HG03460 (cell line): ENCODE measurements around the gene METTL9.
"Not testable (repeated sequence)": the region's sequence is repeated elsewhere in the genome, so short reads cannot be mapped to it uniquely, and the experiment has no call there.

Experiments
- ATAC-seq: cut with Tn5 transposase; IDR thresholded peaks from one replicate; pipeline ENCODE4 v1.9.1; 2021; ENCODE audit not compliant: unreplicated experiment

The METTL9 gene

DNA sequence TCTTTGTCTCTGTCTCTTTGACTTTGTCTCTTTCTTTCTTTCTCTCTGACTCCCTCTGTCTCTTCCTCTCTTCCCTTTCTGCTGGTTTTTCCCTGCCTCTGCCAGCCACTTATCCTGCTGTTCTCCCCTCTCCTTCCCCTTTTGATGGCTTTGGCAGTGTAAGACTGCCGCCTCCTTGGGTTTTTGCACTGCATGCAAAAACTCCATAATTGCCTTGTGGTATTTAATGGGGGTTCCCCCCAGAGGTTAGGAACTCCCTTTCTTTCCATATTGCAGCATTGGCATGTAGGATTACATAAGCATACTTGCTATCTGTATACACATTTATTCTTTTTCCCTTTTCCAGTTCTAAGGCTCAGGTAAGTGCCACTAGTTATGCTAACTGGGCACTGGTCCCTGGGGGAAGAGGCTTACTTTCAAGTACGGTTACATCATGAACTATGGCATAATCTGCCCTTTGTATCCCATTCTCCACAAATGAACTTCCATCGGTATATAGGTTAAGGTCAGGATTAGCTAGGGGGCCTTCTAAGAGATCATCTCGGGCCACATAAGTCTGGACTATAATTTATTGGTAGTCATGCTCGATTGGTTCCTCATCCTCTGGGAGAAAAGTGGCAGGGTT, 32.7 kb downstream of the METTL9 start:
- not testable (repeated sequence) for ATAC-seq

DNA sequence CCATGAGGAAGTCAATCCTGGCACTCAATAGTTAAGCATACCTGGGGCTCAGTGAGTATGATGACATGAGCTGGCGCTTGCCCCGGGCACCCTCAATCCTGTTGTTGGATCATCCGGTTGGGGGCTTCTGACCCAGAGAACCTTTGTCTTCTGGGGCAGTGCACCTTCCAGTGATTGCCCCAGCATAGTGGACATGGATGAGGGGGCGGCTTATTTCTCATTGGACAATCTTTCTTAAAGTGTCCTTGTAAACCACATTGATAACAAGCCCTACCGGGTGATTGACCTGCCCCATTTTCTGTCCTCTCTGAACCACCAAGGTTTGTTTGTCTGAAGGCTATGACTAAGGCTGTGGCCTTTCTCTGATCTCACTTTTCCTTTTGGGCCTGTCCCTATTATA, 34.8 kb downstream of the METTL9 start:
- ATAC-seq = no peak

DNA sequence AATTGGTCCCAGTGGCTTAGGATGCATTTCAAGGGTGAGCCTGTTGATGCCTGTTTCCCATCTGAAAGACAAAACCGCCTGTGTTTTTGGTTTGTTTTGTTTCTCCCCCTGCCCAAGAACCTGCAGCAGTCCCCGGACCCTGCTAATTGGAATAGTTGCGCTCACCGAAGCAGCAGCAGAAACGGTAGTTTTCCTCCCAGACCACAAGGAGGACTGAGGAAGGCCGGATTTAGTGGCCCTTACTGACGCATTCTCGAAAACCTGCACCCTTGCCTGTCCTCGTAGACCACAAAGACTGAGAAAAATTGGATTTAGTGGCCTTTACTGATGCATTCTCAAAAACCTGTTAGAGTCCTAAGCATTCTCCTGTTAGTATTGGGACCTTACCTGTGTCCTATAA, 36.3 kb downstream of the METTL9 start:
- ATAC-seq = not testable (repeated sequence)

DNA sequence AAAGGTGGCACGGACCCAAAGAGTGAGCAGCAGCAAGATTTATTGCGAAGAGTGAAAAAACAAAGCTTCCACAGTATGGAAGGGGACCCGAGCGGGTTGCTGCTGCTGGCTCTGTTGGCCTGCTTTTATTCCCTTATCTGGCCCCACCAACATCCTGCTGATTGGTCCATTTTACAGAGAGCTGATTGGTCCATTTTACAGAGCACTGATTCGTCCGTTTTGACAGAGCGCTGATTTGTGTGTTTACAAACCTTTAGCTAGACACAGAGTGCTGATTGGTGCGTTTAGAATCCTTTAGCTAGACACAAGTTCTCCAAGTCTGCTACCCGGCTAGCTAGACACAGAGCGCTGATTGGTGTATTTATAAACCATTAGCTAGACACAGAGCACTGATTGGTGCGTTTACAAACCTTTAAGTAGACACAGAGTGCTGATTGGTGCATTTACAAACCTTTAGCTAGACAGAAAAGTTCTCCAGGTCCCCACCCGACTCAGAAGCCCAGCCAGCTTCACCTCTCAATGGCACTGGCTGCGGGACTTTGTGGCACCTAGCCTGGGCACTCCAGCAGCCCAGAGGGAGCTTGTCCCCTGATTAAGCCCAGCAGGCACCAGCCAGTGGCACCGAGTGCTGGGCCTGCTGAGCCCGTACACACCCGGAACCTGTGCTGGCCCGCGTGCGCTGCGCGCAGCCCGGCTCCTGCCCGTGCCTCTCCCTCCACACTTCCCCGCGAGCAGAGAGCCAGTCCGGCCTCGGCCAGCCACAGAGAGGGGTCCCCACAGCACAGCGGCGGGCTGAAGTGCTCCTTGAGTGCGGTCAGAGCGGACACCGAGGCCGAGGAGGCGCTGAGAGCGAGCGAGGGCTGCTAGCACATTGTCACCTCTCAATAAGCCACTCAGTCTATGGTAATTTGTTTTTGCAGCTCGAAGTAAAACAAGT, 37.9 kb downstream of the METTL9 start:
- ATAC-seq = no peak

DNA sequence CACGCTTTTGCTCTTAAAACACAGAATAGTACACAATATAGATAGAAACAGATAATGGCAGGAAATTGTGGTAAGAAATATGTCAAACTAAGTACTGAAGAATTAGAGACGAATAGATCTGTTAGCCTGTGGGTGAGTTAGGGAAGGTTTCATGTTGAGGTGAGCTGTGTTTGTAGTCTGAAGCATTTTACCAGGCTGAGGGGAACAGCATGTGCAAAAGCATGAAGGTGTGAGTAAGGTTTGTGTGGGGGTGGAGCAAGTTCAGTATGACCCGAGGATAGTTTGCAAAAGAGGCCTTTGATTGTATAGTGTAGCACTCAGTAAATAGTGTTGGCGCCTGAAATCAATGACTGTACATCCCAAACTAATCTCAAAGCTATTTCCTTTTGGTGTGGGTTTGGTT, 39.2 kb downstream of the METTL9 start:
- no peak for ATAC-seq

DNA sequence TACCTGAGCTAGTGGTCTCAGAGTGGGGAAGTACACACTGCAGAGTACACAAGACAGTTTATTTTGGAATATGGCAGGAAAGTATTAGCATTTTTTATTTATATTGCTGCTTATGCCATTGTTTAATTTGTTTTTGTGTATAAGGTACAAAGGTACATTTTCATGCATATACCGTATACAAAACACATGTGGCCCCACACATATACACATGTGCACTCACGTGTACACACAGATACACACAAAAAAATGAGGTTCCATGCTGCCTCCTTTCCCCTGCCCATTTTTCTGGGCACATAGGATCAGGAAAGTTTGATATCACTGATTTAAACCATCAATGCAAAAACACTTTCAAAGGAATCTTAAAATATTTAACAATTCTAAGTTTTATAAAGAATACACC, 40.1 kb downstream of the METTL9 start:
- ATAC-seq = no peak

DNA sequence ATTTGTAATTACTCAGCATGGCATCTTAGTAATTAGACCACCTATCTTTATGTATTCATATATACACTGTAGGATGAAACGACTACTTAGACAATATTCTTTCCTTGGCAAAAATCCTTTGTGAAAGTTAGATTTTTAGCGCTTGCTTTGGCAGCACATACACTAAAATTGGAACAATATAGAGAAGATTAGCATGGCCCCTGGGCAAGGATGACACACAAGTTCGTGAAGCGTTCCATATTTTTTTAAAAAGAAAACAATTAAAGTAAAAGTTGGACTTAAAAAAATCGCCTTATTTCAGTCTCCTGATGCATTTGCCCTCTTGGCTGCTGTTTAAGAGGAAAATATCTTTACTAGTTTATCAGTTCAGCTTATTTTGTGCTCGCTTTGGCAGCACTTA, 42.5 kb downstream of the METTL9 start:
- no peak for ATAC-seq

DNA sequence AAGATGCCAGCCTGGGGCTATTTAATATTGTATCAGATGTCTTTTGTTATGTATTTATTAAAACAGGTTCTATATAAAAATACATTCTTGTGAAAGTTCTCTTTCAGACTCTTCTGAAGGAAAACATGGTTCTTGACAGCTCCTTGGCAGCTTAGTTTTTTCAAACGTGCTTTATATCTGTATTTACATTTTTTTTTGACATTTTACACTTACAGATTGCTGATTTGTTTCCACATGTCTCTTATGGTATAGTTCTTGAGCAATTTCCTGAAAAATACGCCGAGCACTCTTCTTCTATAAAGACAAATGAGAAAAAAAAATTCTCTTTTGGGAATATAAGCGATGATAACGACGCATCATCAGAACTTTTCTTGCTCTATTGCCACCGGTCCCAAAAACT, 43.5 kb downstream of the METTL9 start:
- no peak for ATAC-seq

DNA sequence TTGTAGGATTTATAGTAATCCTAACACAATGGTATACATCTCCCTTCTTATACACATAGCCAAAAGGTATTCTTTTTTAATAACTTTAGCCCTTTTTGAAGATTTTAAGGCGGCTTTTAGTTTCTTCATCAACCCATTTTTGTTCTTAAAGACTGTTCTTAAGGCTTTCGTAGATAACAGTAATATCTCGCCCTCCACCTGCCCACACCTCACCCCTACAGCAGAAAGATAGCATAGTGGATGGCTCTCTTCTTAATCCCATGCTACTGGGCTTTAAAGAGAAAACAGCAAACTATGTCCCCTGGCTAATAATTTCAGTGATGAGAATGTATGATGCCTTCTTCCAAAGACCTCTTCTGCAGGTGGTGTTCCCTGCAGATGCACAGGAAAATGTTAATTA, 44.4 kb downstream of the METTL9 start:
- no peak for ATAC-seq

DNA sequence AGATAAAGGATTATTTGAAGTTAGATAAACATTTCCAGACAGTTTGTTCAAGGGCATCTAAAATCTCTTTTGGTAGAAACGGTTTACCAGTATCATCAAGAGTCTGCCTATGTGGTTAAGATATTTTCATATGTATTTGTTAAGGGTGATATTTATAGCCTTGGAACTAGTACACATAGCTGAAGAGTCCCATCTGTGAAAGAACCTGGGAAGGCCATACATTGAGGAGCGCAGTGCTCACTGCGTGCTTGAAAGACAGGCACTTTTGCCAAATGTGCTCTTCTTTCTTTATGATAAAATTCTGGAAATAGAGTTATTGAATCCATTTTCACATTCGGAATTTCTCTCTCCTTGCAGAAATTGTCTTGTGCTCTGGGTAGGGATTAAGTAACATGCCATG, 45.3 kb downstream of the METTL9 start:
- ATAC-seq = no peak

DNA sequence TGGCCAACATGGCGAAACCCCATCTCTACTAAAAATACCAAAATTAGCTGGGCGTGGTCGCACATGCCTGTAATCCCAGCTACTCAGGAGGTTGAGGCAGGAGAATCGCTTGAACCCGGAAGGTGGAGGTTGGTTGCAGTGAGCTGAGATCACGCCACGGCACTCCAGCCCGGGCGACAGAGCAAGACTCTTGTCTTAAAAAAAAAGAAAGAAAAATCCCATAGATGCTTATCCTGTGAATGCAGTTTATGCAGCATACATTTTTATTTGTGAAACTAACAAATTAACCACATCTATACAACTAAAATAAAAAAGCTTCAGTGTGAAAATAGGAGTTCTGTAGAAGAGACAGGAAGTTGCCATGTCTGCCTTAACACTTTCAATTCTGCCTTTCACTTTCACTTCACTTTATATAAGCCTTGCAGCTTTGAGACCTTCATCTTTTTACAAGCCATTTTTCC, 45.9 kb downstream of the METTL9 start:
- no peak for ATAC-seq

DNA sequence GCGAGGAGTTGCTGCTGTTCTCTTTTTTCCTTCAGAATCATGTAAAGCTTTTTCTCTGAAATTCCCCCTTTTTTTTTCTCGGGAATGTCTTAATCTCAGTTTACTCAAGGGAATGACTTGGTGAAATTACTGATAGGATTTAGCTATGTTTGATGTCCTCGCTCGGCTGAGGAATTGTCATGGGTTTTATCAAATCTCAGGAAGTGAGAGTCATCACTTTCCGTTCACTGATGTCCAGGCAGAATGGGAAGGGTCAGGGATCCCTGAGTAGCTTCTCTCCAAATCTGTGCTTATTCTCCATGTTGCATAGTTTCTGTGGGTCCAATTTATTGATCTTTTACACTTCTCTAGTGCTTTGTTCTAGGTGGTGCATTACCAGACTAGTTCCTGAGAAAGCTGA, 46.7 kb downstream of the METTL9 start:
- ATAC-seq = no peak

DNA sequence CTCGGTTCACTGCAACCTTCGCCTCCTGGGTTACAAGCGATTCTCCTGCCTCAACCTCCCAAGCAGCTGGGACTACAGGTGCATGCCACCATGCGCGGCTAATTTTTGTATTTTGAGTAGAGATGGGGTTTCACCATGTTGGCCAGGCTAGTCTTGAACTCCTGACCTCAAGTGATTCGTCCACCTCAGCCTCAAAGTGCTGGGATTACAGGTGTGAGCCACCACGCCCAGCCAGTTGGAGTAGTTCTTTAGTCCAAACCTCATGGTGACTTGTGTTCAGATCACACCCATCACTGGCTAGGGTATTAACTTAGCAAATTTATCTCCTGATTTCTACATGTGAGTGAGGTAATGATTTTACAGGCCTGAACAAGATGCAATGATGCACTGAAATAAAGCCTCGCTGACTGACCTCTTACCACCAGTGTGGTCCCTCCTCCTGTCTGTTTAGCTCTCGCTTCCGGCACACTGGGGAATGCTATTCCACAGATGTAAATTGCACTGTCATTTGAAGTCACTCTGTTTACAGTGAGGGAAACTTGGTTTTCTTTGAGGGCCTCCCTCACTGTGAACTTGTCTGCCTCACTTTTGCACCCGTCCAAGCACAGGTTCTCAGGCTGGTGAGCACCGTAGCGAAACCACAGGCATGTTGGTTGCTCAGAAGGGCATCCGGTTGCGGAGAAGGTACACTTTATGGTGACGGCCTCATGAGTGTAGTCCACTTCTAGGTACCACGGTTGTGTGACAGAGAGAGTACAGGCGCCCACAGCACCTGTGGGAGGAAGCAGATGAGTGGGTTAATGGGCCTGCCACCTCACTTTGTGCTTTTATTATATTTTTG, 47.6 kb downstream of the METTL9 start:
- peak; percentile 88 for ATAC-seq

DNA sequence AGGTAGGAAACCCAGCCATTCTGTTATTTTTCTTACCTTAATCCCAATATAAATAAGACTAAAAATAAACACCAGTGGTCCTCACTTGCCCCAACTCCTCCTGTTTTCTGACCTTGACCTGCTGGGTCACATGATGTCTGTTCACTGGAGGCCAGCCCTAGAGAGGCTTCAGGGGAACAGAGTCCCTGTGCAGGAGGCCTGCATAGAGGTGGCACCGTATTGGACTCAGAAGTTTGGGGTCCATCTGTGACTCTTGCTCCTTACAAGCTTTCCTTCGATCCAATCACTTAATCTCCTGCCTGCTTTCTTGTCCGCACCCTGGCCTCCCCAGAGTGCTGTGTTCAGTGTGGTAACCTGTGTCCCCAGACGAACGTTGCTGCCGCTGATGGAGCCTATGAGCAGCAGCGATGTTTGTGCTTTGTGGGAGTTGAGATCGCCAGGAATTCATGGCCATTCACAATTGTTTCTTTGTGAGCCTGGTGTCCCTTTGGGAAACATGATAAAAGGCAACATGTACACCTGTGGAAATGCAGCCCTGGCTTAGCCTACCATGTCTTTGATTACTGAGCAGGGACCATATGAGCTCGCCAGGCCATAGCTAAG, 48.3 kb downstream of the METTL9 start:
- ATAC-seq = no peak

DNA sequence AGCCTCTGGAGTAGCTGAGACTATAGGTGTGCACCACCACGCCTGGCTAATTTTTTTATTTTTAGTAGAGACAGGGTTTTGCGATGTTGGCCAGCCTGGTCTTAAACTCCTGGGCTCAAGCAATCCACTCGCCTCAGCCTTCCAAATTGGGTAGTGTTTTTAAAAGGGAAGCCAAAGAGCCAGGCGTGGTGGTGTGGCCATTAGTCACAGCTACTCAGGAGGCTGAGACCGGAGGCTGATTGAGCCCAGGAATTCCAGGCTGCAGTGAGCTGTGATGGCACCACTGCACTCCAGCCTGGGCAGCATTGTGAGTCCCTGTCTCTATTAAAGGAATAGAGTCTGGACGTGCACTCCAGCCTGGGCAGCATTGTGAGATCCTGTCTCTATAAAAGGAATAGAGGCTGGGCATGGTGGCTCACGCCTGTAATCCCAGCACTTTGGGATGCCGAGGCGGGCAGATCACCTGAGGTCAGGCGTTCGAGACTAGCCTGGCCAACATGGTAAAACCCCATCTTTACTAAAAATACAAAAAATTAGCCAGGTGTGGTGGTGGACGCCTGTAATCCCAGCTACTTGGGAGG, 50.5 kb downstream of the METTL9 start:
- not testable (repeated sequence) for ATAC-seq

DNA sequence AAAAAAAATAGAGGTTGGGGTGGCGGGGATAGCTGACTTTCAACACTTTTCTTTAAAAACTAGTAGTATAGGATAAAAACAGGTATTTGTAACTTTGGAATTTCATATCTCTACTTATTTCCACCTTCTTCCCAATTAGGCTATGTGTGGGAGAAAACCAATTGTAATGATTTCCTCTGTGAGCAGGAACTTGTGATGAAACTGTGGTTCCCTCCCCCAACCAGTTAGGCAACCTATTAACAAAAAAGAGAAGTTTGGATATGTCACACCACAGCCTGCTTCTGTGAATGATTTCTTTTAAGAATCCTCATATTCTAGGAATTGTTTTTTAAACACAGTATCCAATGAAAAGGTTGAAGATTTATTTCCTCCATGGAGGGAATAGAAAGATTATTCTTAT, 51.1 kb downstream of the METTL9 start:
- ATAC-seq = no peak

DNA sequence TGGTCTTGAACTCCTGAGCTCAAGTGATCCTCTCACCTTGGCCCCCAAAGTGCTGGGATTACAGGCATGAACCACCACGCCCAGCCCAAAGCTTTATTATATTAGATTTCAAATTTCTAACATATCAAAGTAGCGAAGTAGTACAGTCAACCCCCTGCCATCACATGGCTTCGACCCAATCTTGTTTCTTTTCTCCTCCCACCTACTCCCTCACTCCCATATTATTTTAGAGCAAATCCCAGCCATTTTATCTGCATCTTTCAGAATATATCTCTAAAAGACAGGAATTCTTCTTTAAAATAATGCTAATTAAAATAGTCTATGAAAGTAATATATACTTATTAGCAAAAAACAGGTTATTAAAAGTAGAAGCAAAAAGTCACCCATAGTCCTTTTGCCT, 52.1 kb downstream of the METTL9 start:
- ATAC-seq = no peak

DNA sequence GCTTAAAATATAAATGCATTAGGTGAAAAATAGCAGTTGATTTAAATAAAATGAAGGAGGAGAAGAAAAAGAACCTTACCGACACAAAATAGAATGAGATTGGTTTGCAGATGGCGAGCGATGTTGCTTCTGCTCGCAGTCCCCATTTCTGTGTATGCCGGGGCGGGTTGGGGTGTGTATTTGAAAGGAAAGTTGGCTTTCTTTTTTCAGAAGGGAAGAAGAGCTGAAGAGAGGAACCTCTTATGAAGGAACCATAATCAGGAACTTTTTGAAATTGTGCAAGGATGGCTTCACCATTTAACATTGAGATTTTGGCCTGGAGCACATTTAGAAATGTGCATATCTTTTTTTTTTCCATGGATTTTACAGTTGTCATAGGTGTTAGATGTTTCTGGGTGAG, 53.1 kb downstream of the METTL9 start, which contains the start of gene IGSF6:
TSS of gene IGSF6 (minus strand) at position 156 of the 400 bp plus-strand sequence. CDS start at position 146, 10 bp downstream.
- no peak for ATAC-seq

DNA sequence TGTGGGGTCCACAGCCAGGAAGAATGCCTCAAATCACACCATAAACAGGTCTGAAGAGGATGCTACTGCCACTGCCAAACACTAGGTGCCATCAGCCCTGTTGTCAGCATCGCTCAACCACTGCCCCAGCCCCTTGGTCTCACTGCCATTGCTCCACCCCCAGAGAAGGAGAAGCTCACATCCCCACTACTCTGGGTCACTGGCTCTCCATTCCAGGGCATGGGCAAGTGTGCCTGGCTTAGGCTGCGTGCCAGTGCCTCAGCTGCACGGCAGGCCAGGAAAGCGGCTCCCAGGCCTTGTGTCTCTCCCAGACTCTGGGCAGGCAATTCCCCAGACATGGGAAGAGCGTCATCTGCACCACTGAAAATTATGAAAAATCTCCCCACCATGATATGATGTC, 54.2 kb downstream of the METTL9 start:
- no peak for ATAC-seq

DNA sequence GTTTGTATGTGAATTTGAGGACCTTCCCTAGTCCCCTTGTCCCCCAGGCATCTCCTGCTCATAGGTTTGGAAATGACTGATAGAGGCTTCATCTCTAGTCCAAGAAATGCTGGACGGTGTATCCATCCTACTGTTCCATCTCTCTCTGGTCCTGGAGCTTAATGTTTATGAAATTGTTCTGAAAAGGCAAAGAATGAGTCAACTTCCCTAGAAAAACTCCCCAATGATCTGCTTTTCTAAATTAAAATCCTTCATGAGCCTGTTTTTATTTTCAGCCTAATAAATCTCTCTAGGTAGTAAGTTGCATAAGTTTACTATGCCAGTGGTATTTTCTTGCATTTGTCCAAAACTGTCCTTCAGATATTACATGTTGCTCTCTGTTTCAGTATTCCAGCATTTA, 55.1 kb downstream of the METTL9 start:
- ATAC-seq = no peak

DNA sequence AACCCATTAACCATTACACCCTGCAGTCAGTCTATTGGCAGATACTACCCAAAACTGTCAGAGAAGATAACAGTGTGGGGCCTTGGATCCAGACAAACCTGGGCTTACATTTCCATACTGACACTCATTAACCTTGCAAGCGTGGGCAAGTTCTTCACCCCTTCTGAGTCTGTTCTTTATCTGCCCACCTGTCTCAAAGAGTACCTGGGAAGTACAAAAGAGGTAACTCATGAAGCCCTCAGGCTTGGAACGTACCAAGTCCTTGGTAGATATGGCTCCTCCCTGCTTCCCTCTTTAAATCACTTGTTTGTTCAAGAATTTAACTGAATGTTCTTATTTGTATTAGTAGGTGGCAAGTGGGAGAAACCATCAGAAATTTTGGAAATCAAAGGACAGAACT, 55.5 kb downstream of the METTL9 start:
- ATAC-seq = no peak
